Activated CD4-positive, alpha-beta T cell treated with anti-CD3 and anti-CD28 coated beads, Interleukin-2, Interleukin-4, amounts not matched to agents 100 ng/mL and 50 ng/mL, durations not matched to agents 16 hours and 8 hours (primary cell): Measurements from ENCODE around the gene ZIC5.
"Not testable (repeated sequence)": the region's sequence is repeated elsewhere in the genome, so short reads cannot be mapped to it uniquely, and the experiment has no call there.

Experiments used
- DNase-seq: peaks from one replicate; pipeline ENCODE4 v3.0.0-alpha.2; 2020; ENCODE audit warnings: low spot score

The ZIC5 gene

DNA sequence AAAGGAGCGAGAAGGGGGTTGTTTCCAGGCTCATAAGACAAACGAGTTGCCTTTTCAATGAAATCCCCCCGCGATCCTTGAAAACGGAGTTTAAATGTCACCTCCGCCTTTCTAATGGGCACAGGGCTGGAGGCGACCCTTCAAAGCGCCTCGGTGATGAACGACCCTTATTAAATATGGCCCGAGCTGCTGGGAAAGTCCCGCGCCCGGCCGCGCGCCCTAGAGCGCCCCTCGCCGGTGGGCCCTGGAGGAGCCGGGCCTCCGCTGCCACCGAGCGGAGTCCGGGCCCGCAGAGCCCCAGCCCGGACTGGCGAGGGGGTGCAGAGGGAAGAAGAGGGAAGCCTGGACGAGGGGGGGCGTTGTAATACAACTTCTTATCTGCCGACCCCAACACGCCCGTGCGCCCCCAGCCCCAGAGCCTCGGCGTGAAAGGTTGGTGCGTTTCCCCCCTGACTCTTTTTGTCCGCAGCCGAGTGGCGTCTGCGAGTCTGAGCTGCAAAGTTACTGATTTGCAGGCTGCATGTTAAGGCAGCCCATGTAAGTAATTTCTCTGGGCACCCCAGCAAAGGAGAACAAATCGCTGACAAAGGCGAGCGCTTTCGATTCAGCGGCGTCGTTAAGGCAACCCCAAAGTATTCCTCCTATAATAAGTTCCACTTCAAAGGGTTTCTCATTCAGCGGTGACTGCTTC lies 11.9 kb downstream of the ZIC5 start:
- no peak for DNase-seq

DNA sequence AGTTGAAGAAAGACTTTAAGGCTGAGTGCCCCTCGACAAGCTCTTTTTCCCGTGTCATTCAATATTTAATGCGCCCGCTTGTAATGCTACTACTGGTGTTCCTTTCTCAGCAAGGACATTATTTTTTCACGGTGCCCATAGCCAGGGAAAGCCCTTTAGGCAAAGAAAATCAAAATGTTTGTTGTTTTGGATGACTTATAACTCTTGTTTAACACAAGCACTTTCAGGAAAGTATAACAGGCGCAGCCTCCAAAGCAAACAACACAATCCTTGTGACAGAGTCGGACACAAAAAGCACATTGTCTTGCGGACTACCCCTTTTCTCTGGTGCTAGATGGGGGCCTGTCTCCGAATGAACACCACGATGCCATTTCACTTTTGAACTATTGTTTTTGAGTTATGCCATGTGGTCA lies 12.4 kb downstream of the ZIC5 start:
- DNase-seq: no peak

DNA sequence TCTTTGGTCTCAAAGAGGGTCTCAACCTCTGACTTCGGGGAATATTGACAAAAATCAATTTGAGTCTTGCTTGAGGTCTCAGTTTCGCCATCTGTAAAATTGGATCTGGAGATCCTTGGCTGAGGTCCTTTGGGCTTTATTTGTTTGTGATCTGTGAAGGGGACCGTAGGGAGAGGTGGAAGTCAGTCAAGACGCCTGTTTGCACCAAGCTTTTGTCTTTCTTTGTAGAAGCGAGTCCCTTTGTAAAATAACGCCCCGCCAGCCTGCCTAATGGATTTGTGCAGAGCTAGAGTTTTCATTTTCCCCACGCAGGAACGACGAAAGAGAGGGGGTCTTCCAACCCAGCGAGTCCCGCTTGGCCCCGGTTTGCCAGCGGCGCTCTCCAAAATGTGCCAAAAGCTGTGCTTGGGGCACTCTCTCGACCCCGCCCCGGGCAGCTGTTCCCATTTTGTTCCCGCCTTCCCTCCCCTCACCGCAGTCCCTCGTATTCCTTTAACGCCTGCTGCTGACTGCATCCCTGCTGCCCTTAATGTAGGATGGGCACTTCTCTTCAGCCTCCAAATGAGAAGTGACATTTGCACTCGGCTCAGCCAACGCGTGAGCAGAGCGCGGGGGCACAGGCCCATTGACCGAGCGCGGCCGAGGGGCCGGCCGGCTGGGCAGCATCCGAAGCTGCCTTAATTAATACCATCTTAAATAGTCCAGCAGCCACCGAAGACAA lies 13.0 kb downstream of the ZIC5 start:
- DNase-seq: no peak

DNA sequence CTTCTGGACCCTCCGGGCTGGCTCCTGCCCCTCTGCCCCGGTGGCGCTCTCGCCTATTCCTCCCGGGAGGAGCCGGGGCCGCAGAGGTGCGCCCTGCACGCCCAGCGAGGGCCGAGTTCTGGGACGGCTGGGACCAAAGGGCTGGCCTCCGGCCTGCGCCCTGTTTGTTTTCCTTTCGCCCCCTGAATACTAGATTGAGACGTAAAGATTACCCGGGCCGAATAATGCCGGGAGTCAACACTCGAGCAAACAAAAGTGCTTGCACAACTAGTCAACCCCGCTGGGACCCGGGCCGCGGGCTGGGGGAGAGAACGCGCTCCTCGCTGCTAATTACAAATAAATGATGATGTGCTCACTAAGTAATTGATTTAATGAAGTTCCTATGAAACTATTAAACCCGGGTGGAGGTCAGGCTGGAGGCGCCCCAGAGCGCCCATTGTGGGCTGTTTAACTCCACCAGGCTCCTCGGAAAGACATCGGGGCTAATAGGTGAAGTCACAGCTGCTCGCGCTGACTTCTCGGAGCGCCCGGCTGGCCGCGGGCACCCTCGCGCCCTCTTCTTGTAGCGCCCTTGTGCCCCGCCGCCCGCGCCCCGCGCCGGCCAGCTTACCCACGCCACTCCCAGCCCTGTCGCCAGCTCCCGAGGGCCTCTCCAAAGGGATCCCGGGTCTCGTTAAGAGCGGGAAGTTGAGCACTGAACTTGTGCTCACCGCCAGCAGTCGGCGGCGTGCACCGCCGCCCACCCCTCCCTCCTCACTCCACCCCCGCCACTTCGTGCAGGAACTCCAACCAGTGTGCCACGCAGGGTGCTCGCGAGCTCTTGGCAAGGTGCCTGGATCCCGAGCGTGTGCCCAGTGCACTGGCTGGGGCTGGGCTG lies 14.9 kb downstream of the ZIC5 start:
- no peak for DNase-seq

DNA sequence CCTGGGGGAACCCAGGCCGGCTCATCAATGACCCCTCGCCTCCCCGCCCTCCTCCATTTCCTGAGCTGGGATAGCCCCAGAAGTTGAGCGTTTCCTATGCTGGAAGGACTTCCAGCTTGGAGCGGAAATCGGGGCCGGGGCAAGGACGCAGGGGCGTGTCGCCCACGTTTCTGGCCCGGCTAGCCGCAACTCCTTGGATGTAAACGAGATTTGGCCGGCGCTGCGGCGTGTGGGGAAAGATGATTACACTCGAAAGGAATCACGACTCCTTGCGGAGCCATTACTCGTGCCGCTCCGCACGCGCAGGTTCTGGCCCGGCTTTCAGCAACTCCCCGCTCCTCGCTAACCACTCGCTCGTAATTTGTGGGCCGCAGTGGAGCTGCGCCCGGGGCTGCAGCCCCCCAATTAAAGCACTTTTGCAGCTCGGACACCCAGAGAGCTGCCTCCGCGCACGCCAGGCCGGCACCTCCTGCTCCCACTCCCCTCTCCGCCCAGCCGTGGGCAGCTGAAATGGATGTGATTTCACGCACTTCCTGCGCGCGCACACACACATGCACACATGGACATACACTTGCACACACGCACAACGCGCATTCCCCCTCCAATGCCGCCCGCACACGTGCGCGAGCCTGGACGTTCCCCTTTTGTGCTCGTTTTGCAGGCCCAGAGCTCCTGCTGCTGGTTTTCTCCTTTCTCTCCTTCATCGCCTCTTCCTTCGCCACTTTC lies 15.7 kb downstream of the ZIC5 start:
- DNase-seq: no peak

DNA sequence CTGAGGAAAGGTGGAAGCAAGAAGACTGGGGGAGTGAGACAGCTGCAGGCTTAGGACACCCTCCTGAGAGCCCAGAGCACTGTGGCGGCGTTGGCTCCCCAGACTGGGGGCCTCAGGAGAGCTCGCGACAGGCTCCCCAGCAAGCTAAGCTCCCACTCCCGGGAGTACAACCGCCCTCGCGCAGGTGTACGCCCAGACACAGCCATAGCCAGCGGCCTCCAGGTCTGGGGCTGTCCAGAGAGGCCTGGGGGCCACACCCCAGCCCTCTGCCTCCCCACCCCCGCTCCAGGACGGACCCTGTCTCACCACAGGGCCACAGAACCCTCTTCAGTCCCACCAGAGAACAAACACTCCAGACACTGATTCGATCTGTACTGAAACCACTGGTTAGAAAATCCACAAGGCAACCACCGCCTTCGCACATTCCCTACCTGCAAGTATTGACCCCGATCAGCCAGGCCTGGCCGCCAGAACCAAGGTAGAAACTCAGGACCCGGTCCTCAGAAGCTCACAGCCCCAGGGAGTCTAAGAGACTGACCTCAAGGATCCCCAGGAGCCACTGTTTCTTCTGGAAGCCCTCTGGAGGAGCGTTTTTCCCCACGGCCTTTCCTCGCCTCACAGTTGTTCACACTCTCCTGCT lies 16.3 kb downstream of the ZIC5 start:
- DNase-seq: no peak

DNA sequence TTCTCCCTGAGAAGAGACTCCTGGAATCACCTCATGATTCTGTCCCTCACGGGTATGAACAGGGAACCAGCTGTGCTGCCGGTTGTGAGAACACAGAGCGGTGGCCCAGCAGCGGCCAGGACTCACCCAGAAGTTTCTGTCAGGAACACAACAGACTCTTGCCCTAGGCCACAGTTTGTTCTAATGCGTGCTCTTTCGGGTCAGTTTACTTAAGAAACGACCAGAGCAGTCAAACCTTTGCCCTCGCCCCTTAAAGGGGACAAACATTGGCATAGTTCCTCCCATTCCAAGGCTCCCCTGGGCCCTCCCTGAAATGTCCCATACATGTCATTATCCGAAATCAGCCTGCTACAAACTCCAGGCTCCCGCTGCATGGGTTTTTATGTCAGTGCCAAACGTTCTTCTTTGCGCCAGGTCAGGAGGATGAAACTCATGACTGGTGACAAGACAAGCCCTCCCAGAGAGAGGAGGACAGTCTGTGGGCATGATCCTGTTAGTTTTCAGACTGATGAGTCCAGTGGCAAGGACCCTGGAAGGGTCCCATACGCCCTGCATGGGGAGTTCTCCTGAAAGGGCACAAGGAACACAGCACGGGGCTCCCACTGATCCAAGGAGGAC lies 18.3 kb downstream of the ZIC5 start:
- no peak for DNase-seq

DNA sequence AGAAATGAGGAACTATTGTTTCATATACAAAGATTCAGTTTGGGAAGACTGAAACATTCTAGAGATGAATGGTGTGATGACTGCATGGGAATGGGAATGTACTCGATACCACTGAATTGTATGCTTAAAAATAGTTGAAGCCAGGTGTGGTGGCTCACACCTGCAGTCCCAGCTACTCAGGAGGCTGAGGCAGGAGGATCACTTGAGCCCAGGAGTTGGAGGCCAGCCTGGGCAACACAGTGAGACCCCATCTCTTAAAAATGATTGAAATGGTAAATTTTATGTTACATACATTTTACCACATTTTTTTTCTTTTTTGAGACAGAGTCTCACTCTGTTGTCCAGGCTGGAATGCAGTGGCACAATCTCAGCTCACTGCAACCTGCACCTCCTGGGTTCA lies 19.9 kb downstream of the ZIC5 start:
- DNase-seq: not testable (repeated sequence)

DNA sequence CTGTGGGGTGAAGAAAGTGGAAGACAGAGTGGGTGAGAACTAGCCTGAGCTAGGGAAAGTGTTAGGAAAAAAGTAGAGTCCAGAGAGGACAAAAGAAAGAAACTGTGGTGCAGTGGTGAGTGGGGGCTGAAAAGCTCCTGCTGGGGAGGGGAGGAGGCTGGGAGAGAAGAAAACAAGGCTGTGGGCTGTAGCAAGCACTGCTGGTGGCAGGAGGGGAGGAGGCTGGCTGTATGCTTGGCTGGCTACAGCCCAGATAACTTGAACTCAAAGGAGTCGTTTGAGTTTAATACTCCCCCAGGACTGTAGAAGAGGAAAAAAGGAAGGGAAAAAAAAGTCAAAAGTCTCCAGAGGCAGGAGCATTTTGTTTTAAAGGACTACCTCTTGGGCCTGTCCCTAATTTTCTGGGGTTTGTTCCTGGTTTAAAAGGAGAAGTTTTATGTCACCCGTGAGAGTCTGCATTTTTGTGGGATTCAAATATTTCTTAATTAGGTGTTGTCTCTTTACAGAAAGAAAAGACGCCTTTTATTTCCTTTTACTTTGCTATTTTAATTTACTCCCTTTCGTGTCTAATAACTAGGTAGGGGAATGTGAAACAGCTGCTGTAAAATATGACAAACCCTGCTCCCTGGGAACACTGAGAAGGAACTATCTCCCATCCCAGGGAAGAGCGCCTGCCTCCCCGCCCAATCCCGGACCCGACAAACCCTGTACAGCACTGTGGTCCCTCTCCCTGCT lies 21.7 kb downstream of the ZIC5 start:
- DNase-seq: no peak

DNA sequence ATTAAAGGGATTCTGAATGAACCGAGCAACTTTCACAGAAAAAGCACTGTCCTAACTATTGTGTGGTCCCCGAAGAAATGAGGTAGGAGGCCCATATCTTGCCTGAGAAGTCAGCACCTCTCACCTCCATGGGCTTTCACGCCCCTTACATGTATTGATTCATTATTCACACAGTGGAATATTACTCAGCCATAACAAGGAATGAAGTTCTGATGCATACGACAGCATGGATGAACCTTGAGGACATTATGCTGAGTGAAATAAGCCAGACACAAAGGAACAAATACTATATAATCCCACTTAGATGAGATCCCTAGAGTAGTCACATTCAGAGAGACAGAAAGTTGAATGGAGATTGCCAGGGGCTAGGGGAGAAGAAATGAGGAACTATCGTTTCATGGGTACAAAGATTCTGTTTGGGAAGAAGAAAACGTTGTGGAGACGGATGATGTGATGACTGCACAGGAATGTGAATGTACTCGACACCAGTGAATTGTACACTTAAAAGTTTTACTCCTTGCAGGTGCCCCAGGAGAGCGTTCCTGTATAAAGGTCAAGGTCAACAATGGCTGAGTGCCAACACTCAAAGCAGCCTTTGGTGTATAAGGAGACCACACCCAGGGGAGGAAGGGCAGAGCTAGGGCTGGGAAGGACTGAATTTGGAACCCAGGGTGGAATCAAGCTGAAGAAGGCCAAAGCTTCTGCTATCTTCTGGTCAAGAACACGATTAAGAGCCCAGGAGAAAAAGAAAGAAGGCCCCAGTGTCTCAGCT lies 22.5 kb downstream of the ZIC5 start:
- no peak for DNase-seq

DNA sequence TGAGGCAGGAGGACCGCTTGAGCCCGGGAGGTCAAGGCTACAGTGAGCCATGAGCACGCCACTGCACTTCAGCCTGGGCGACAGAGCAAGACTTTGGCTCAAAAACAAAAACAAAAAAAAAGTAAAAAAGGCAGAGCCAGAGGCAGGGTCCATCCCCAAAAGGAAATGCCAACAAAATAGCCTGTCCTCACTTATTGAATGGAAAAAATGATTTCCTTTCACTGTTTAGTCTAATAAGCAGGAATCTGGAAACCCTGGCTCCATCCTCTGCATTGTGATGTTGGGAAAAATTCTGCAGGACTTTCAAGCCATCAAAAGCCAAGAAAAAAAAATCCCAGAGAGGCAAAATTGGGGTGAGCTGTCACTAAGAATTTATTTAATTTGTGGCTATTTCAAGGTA lies 23.2 kb downstream of the ZIC5 start:
- no peak for DNase-seq

DNA sequence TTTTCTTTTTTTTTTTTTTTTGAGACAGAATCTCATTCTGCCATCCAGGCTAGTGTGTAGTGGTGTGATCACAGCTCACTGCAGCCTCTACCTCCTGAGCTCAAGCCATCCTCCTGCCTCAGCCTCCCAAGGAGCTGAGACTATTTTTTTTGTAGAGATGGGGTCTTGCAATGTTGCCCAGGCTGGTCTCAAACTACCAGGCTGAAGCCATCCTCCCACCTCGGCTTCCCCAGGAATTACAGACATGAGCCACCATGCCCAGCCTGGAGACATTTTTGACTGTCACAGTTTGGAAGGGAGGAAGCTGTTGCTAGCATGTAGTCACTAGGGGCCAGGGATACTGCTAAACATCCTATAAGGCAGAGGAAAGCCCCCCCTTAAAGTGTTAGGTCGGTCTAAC lies 23.9 kb downstream of the ZIC5 start:
- DNase-seq: no peak

DNA sequence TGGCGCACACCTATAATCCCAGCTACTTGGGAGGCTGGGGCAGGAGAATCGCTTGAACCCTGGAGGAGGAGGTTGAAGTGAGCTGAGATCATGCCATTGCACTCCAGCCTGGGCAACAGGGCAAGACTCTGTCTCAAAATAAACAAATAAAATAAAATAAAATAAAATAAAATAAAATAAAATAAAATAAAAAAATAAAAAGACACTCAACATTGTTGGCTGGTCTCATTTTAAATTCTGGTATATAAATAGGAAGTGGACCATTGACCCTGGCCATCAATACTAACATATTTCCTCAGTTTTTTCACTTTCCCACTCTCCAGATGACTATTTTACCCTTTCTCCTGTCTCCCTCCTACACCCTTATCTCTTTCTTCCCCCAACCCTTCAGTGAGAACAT lies 26.1 kb downstream of the ZIC5 start:
- not testable (repeated sequence) for DNase-seq

DNA sequence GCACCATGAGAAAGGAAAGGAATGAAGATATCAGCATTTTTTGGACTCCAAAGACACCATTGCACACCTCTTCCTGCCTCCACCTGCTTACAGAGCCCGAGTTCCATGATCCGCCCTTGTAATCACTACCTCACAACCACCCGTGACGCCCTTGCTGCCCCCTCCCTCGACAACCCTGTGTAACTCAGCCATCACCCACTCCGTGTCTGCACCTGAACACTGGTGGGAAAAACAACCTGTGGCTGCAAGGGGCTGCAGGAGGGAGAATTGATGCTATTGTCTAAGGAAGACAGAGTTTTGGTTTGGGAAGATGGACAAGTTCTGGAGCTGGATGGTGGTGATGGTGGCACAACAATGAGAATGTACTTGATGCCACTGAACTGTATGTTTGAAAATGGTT lies 27.0 kb downstream of the ZIC5 start:
- DNase-seq: no peak

DNA sequence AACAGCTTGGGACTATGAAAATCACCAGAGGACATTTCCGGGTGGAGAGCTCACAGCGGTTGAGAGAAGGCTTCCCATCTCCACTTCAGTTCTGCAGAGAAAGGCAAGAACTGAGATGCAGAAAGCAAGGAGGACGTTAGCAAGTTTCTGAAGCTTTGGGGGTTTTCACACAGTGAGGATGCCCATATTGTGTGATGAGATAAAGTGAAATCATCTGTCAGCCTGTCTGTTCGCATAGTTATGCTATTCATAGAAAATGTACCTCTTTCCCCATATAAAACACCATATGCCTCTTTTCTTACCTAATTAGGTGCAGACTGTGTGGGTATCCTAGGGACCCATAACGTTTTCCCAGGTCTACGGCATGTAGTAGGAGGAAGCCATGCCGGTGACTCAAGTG lies 27.5 kb downstream of the ZIC5 start:
- DNase-seq: no peak

DNA sequence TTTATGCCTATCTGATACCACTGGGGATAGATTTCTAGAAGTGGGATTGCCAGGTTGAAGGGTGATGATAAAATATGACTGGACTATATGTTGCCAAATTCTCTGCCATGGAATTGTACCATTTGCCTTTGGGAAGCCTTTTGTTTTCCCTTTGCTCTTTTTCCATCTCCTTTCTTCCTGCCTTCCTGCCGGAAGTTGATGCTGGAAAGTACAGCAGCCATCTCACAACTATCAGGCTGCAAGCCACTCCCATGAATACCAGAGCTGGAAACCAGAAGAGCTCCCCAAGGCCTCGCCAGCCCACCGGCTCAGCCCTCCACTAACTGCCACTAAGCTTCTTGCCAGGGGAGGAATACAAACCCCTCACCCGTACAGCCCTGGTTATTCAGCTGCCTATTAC lies 29.7 kb downstream of the ZIC5 start:
- DNase-seq: no peak

DNA sequence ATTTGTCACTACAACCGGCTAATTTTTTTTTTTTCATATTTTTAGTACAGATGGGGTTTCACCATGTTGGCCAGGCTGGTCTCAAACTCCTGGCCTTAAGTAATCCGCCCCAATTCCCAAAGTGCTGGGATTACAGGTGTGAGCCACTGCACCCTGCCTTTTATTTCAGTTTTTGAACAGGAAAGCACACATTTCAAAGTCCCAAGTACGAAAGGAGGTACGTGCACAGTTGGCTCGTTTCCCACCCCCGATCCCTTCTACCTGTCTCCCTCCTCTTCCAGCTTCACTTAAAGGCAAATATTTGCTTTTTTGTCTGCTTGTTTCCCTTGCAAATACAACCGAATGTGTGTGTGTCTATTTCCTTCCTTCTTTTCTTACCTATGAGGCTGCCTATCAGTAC lies 30.5 kb downstream of the ZIC5 start:
- no peak for DNase-seq

DNA sequence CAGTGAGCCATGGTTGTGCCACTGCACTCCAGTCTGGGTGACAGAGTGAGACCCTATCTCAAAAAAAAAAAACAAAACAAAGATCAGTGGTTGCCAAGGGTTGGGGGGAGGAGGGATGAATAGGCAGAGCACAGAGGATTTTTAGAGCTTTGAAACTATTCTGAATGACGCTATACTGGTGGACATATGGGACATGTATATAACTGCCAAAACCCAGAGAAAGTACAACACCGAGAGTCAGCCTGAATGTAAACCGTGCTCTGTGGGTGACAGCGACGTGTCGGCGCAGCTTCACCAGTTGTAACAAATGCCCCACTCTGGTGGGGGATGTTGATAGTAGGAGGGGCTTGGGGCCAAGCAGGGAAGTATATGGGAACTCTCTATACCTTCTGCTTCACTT lies 32.9 kb downstream of the ZIC5 start:
- no peak for DNase-seq

DNA sequence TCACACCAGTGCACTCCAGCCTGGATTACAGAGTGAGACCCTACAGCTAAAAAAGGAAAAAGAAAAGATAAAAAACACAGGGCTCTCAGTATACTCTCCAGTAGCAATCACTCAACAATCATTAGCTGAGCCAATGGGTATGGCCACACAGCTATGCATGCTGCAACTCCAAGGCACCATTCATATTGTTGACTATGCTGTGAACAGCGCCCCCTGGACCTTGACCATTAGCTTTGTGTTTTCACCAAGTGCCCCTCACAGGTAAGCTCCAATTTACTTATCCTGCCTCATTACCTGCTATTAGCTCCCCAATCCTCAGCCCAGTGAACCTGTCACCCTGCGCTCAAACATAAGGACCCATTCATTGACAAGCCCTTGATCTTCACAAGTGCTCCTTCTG lies 35.8 kb downstream of the ZIC5 start:
- no peak for DNase-seq

DNA sequence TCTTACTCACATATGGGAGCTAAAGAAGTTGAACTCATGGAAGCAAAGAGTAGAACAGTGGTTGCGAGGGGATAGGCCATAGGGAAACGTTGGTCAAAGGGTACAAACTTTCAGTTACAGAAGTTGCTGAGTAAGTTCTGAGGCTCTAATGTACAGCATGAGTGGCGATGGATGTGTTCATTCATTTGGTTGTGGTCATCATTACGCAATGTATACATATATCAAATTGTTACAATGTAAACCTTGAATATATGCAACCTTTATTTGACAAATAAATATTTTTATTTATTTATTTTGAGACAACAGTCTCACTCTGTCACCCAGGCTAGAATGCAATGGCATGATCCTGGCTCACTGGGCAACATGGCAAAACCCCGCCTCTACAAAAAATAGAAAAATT lies 38.7 kb downstream of the ZIC5 start:
- DNase-seq: no peak
